Hepatocyte (in vitro differentiated cells): Measurements from ENCODE around the gene FANCI. TPM values are rescaled to one million over a fixed set of nuclear protein-coding genes. Genes with fewer than 3 reads are reported as not detected.

Source experiments
- DNase-seq: peaks from one replicate; pipeline ENCODE4 v3.0.0-alpha.2; 2016; ENCODE audit warnings: low spot score
- H2AFZ ChIP-seq: fragments of 200-600 bp; sonication (generic); 2 replicates; pipeline ENCODE4 v1.6.0; 2016; ENCODE audit warnings: antibody characterized with exemption, mild to moderate bottlenecking
- H3K27ac ChIP-seq: fragments of 200-600 bp; sonication (generic); 2 replicates; pipeline ENCODE4 v1.5.1; 2016; ENCODE audit warnings: mild to moderate bottlenecking
- H3K27me3 ChIP-seq: fragments of 200-600 bp; sonication (generic); 2 replicates; pipeline ENCODE4 v1.6.1; 2016
- H3K36me3 ChIP-seq: fragments of 200-600 bp; sonication (generic); replicated peaks from 2 replicates; pipeline ENCODE4 v1.5.1; 2016; ENCODE audit warnings: low read depth; ENCODE audit not compliant: insufficient read depth
- H3K4me1 ChIP-seq: fragments of 200-600 bp; sonication (generic); 2 replicates; pipeline ENCODE4 v1.5.1; 2016; ENCODE audit warnings: mild to moderate bottlenecking, moderate library complexity; ENCODE audit not compliant: insufficient read depth
- H3K4me2 ChIP-seq: fragments of 200-600 bp; sonication (generic); 2 replicates; pipeline ENCODE4 v1.6.0; 2016
- H3K4me3 ChIP-seq: fragments of 200-600 bp; sonication (generic); 2 replicates; pipeline ENCODE4 v1.5.1; 2016; ENCODE audit warnings: mild to moderate bottlenecking
- H3K79me2 ChIP-seq: fragments of 200-600 bp; sonication (generic); 2 replicates; pipeline ENCODE4 v1.6.0; 2017; ENCODE audit warnings: mild to moderate bottlenecking
- H3K9me2 ChIP-seq: fragments of 200-600 bp; sonication (generic); replicated peaks from 2 replicates; pipeline ENCODE4 v1.6.0; 2017; ENCODE audit warnings: mild to moderate bottlenecking; ENCODE audit not compliant: insufficient read depth
- H3K9me3 ChIP-seq: fragments of 200-600 bp; sonication (generic); 2 replicates; pipeline ENCODE4 v1.5.1; 2016; ENCODE audit warnings: low read depth, mild to moderate bottlenecking
- H4K20me1 ChIP-seq: fragments of 200-600 bp; sonication (generic); 2 replicates; pipeline ENCODE4 v1.6.0; 2016; ENCODE audit warnings: mild to moderate bottlenecking; ENCODE audit not compliant: insufficient read depth, poor library complexity, severe bottlenecking
- EZH2 ChIP-seq: fragments of 200-600 bp; sonication (generic); IDR thresholded peaks from 2 replicates; pipeline ENCODE4 v1.6.1; 2016; ENCODE audit warnings: antibody characterized with exemption, mild to moderate bottlenecking, borderline replicate concordance
- EZH2phosphoT487 ChIP-seq: fragments of 200-600 bp; sonication (generic); IDR thresholded peaks from one replicate; pipeline ENCODE4 v1.6.1; 2018; ENCODE audit warnings: antibody characterized with exemption, mild to moderate bottlenecking, low read depth, moderate library complexity; ENCODE audit not compliant: unreplicated experiment, severe bottlenecking
- WGBS: methylation state at CpG from one replicate; pipeline ENCODE4 v1.1.6; 2016; ENCODE audit warnings: low lambda C conversion rate; ENCODE audit errors: missing lambda C conversion rate; 5-methylcytosine and 5-hydroxymethylcytosine counted together
- polyA plus RNA-seq: library from polyadenylated mRNA; unstranded; fragments of >200 nt; fragmentation: Nextera tagmentation; extraction: Ambion mirVana; gene quantifications from 2 replicates; pipeline ENCODE4 v1.2.1, GENCODE V29; 2016
- total RNA-seq: library from RNA; depleted of rRNA; stranded (reverse); fragments of >200 nt; gene quantifications from 2 replicates; pipeline ENCODE4 v1.2.3, GENCODE V29; 2014
- TF ChIP-seq, protein P1 (sequence below): fragments of 200-600 bp; sonication (generic); IDR thresholded peaks from 2 replicates; pipeline ENCODE4 v1.5.1; 2016; ENCODE audit warnings: antibody characterized with exemption, mild to moderate bottlenecking; ENCODE audit not compliant: poor library complexity

Gene FANCI
- total and polyA plus RNA-seq, 2 experiments from 2014 or later = 8.0 to 14.5 TPM

DNA sequence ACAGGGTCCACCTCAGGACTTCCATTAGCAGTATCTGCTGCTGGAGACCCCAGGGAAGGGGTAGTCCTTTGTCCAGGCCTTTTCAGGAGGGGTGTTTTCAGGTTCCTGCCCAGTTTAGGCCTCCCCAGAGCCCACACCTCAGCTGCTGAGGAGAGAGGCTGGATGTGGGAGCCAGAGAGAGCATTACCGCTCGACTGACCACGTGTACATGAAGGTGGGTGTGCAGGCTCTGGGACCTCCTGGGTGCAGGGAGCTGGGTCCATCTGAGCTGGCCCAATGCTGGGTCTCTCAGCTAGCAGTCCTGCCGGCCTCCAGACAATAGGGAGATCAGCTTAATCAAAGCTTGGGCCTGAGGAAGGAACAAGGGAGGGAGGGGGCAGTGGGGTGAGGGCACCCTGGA, 120.0 kb downstream of the FANCI start:
- 53% methylated on average over 4 of the region's 4 CpGs for WGBS
- Histone ChIP-seq H3K27ac (no peak overlapping the region), H2AFZ (no peak overlapping the region), H3K4me2 (no peak overlapping the region), H3K9me2 (no peaks in the 10 kb centered on the region), H3K36me3 (no peaks in the 10 kb centered on the region), H3K4me1 (peaks cover 11% of the 10 kb centered on the region), H3K9me3 (no peaks in the 10 kb centered on the region), H3K79me2 (no peaks in the 10 kb centered on the region), H3K4me3 (no peak overlapping the region), H4K20me1 (no peaks in the 10 kb centered on the region), H3K27me3 (peaks cover 98% of the 10 kb centered on the region)
- TF ChIP-seq, protein P1, sequence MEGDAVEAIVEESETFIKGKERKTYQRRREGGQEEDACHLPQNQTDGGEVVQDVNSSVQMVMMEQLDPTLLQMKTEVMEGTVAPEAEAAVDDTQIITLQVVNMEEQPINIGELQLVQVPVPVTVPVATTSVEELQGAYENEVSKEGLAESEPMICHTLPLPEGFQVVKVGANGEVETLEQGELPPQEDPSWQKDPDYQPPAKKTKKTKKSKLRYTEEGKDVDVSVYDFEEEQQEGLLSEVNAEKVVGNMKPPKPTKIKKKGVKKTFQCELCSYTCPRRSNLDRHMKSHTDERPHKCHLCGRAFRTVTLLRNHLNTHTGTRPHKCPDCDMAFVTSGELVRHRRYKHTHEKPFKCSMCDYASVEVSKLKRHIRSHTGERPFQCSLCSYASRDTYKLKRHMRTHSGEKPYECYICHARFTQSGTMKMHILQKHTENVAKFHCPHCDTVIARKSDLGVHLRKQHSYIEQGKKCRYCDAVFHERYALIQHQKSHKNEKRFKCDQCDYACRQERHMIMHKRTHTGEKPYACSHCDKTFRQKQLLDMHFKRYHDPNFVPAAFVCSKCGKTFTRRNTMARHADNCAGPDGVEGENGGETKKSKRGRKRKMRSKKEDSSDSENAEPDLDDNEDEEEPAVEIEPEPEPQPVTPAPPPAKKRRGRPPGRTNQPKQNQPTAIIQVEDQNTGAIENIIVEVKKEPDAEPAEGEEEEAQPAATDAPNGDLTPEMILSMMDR = no peak
- TF ChIP-seq EZH2phosphoT487 (no peak), EZH2 (no peak)
- DNase-seq = no peak

DNA sequence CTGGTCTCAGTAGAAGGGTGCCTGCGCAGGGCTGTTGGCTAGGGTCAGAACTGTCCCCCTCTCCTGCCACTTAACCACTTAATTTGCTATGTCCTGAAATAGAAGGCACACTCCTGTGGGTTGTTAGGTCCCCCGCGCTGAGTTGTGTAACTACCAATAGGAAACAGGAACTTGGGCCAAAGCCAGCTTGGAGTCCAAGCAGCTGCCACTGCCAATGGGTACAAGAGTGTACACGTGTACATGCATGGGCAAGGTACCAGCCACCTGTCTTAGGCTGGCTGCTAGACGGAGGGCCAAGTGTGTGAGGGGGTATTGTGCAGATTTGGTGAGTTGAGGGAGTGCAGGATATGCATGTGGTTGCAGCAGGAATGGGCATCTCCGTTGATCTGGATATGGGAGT, 120.6 kb downstream of the FANCI start:
- H3K79me2 ChIP-seq = no peaks in the 10 kb centered on the region
- H3K4me1 ChIP-seq = peaks cover 7% of the 10 kb centered on the region
- no peak overlapping the region for H3K4me2 ChIP-seq
- H3K9me2 ChIP-seq = no peaks in the 10 kb centered on the region
- H3K36me3 ChIP-seq = no peaks in the 10 kb centered on the region
- H3K27me3 ChIP-seq = peaks cover 99% of the 10 kb centered on the region
- H3K27ac ChIP-seq = no peak overlapping the region
- no peaks in the 10 kb centered on the region for H3K9me3 ChIP-seq
- H4K20me1 ChIP-seq = no peaks in the 10 kb centered on the region
- no peak for DNase-seq
- WGBS = 42% methylated on average over 6 of the region's 6 CpGs
- no peak overlapping the region for H3K4me3 ChIP-seq
- H2AFZ ChIP-seq = no peak overlapping the region
- TF ChIP-seq EZH2 (no peak), EZH2phosphoT487 (no peak)
- TF ChIP-seq, protein P1 = no peak

DNA sequence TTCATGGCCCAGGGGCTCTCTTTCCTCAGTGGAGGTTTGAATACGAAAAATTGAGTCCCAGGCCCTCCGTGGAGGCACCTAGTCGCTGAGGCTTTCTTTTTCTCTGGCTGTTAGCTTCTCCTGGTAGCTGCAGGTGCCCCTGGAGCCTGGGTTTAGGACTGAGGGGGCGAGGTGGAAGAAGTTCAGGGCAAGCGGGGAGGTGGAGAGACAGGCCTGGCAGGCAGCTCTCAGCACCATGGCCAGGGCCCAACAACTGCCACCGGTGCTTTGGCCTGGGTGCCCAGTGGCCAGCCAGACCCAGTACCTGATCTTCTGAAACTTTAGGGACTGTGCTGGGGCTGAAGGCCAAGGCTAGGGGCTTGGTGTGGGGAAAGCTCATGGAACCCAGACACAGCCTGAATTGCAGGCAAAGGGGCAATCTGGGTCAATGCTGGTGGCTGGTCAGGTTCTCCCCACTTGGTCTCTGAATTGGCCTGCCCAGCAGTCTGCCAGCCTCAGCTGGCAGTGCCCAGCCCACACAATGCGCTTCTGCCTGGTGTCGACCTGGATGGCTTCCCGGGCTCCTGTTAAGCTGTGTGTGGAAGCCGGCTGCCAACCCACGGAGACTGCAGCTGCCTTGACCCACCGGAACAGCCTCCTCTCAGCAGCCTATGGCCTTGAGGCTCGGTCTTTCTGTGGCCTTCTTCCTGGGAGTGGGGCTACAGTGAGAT, 121.1 kb downstream of the FANCI start:
- WGBS = 48% methylated on average over 13 of the region's 13 CpGs
- Histone ChIP-seq H3K27ac (no peak overlapping the region), H3K4me3 (no peak overlapping the region), H3K9me3 (no peaks in the 10 kb centered on the region), H3K36me3 (no peaks in the 10 kb centered on the region), H3K4me2 (no peak overlapping the region), H3K27me3 (peaks cover 99% of the 10 kb centered on the region), H3K79me2 (no peaks in the 10 kb centered on the region), H3K9me2 (no peaks in the 10 kb centered on the region), H2AFZ (no peak overlapping the region), H3K4me1 (peaks cover 7% of the 10 kb centered on the region), H4K20me1 (no peaks in the 10 kb centered on the region)
- DNase-seq = no peak
- TF ChIP-seq EZH2 = no peak
- TF ChIP-seq EZH2phosphoT487 = no peak
- TF ChIP-seq, protein P1 = no peak
